HPDE6-E6E7 (cell line): ENCODE results near the gene SPEF2.
"Not testable (repeated sequence)": the region's sequence is repeated elsewhere in the genome, so short reads cannot be mapped to it uniquely, and the experiment has no call there.

Experiments
- DNase-seq: peaks from one replicate; pipeline ENCODE4 v3.0.0; 2011; ENCODE audit warnings: missing footprints; ENCODE audit errors: extremely low spot score

The SPEF2 gene

DNA sequence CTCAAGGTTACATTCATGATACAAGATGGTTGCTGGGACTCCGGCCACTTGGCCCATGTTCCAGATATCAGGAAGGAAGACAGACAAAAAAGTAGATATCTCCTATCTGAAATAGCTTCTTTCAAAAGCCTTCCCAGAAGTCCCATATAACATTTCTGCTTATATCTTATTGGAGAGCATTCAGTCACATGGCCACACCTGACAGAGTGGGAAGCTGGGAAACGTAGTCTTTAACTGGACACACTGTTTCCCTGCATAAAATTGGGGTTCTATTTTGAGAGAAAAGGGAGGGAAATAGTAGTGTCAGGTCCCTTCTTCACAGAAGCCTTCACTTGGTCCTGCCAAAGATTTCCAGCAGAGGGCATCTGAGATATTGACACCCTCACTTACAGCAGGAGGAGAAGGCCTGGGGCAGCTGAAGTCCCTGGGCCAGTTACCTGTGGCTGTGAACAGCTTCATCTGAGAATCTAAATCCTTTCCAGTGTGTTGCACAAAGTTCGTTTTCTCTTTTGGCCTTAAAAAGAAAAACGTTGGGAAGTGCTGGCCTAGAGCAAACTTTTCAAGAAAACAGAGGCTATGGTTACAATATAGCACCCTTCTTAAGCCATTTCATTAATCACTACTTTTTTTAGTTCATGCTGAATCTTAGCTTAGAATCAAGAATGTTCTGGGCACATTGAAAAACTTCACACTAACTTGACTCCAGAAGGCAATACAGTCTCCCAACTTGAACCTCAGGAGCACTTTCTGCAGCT is 33.5 kb downstream of the SPEF2 start:
- DNase-seq = peak; percentile 15

DNA sequence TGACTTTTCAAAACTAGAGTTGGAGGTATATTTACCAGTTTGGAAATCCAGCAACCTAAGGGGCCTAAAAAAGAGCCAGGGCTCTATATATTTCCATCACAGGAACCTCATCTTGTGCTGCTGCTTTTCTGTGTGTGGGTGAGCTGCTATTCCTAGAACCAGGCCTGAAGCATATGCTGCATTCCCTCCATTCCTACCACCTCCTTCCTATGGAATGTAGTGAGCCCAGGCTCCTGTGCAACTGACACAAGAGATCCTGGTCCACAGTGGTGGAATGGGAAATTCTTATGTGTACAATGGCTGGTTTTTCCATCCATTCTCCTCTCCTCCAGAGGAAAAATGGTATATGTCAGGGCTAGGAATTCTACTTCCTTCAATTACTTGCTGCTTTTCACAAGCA is 39.1 kb downstream of the SPEF2 start:
- no peak for DNase-seq

DNA sequence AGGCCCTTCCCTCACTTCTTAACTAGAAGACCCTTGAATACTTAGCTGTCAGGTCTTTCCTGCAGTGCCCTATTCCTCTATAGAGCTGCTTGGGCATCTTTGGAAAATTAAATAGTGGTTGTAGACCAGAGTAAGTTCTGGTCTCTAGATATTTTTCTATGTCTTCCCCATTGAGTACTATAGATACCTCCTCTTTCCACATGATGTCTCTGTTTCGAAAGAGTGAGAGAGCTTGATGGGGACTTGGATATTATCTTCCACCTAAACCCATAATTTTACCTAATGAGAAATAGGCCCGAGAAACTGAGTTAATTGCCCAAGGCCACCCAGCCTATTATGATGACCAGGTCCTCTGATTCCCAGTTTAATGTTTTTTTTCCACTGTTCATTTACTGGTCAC is 40.2 kb downstream of the SPEF2 start:
- no peak for DNase-seq

DNA sequence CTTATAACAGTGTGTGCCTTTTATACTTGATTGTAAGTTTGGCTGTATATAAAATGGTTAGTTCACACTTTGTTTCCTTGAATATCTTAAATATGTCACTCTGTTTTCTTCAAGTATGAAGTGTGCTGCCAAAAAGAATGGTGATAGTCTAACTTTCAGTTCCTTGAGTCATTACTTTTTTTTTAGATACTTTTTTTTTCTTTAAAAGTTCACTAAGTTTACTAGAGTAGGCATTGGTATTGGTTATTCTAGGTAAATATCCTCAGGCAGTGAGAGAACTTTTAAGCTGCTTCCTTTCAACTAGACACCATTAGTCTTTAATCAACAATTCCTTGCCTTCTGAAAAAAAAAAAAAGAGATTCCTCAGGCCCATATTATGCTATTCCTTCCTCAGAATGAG is 41.9 kb downstream of the SPEF2 start:
- no peak for DNase-seq

DNA sequence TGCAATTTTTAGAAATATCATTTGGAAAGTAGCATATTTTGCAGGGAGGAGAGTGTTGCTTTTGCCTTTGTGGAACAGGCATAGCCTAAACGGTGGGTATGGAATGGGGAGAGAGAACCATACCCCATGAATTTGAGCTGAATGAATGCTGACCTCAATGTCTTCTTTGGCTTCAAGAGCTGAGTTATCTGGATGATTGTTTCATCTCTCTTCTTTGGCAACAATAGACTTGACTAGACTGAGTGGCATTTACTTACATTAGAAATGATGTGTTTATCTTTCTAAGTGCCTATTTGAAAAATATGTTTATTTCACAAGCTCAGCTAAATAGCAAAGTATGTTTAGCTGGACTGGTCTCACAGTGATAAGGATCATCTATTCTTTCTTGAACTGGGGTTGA is 42.8 kb downstream of the SPEF2 start:
- no peak for DNase-seq

DNA sequence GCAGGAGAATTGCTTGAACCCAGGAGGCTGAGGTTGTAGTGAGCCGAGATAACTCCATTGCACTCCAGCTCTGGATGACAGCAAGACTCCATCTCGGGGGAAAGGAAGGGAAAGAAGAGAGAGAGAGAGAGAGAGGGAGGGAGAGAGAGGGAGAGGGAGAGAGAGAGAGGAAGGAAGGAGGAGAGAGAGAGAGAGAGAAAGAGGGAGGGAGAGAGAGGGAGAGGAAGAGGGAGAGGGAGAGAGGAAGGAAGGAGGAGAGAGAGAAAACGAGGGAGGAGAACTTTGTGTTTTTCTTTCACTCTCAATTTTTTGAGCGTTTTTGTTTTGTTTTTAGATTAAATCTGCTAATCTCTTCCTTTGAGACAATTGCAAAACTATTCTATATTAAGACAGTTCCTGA is 46.9 kb downstream of the SPEF2 start:
- no peak for DNase-seq

DNA sequence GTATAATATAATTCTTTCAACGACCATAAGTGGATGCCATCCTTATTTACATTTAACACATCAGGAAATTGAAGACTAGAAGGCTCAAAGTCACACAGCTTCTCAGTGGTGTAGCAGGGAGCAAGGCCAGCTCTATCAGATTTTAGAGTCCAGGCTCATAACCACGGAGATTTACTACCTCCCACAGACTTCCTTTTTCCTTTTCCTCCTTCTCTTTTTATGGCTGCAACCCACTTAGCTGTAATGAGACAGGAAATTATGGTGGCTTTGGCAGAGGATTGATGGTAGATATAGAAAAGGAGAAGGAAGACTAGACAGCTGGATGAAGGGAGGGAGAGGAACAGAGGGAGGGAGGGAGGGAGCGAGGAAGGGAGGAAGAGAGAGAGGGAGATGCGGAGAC is 47.4 kb downstream of the SPEF2 start:
- no peak for DNase-seq

DNA sequence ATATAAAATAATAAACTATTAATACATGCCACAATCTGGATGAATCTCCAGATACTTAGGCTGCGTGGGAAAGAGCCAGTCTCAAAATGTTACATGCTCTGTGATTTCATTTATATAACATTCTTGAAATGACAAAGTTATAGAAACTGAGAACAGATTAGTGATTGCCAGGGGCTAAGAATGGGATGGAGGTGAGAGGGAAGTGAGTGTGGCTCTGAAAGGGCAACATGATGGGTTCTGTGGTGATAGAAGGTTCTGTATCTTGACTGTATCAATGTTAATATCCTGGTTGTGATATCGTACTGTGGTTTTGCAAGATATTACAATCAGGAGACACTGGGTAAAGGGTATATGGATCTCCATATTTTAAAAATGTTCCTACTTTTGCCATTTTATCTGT is 50.7 kb downstream of the SPEF2 start:
- DNase-seq = no peak

DNA sequence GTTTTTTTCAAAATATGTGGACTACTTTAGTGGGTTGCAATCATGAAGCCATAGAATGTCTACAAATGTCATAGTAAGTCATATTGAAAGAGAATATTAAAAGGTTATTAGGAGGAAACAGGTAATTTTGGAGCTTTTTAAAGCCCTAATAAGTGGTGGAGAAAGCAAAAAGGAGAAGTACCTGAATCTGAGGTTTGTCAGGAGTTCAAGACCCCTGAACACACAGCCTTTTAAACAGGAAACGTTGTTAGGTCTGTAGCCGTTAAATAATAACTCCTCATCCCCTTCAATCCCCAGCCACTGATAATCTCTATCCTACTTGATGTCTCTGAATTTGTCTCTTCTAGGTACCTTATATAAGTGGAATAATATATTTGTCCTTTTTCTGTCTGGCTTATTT is 51.1 kb downstream of the SPEF2 start:
- no peak for DNase-seq

DNA sequence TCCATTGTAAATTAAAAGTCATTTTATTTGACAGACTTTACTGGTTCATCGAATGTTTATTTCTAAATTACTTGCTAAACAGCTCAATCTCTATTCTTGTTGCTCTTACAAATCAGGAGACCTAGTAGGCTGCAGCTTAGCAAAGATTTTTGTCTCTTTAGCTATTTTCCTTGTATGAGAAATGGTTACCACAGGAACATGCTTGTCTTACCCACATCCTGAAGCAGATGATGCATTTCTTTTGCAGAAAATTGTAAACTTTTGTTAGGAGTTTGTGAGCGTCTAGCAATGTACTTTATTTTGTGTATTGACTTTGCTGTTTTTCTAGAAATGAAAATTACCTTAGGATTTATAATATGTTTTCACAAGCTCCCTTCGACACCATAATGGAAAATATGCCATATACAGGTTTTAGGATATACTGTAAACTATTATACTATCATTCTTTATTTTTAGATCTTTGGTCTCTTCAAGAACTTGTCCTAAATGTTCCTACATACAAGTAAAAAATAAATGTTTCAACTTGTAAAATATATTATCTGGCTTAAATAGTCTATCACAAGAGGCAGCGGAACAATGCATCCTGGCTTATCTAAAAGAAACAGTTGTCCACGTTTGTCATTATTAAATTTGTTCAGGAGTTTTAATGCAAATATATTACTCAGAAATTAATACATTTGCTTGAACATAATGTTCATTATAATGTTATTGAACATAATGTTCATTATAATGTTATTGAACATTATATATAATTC is 54.1 kb downstream of the SPEF2 start:
- DNase-seq = no peak

DNA sequence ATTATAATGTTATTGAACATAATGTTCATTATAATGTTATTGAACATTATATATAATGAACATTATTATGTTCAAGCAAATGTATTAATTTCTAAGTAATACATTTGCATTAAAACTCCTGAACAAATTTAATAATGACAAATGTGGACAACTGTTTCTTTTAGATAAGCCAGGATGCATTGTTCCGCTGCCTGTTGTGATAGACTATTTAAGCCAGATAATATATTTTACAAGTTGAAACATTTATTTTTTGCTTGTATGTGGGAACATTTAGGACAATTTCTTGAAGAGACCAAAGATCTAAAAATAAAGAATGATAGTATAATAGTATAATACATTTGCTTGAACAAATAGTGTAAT is 54.6 kb downstream of the SPEF2 start:
- not testable (repeated sequence) for DNase-seq

DNA sequence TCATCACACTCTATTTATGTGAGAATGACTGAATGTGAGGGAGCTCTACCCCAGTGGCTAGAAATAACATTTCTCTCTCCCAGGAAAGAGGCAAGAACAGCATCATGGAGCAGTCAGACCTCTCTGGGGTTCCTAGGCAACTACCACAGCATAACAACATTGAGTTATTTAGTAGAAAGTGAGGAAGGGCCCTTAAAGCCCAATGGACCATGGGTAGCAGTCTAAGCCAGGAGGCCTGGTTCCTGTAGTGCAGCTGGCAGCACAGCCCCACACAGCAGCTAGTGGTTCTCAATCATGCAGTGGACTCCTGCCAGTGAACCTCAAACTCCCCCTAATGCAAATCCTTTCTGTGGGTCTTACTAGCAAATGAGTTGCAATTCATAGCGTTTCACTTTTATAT is 55.3 kb downstream of the SPEF2 start:
- no peak for DNase-seq

DNA sequence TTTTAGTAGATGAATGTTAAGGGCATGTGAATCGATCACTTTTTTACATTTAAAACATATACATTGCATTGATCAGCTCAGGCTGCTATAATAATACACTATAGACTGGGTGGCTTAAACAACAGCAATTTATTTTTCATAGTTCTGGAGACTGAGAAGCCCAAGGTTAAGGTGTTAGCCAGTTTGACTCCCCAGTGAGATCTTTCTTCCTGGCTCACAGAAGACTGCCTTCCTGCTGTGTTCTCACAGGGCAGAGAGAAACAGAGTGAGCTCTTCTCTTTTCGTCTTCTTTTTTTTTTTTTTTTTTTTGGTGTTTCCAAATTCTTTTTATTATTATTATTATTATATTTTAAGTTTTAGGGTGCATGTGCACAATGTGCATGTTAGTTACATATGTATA is 56.4 kb downstream of the SPEF2 start:
- DNase-seq = no peak

DNA sequence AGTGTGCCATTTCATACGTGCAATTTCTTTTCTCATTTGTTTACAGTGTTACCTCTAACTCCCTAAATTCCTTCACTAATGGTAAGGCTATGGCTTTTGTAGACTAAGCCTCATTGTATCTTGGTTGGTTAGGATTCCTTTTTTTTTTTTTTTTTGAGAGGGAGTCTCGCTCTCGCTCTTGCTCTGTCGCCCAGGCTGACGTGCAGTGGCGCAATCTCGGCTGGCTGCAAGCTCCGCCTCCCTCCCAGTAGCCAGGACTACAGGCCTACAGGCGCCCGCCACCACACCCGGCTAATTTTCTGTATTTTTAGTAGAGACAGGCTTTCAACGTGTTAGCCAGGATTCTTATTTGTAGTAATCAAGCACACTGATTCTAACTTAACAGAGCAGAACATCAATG is 57.7 kb downstream of the SPEF2 start:
- no peak for DNase-seq

DNA sequence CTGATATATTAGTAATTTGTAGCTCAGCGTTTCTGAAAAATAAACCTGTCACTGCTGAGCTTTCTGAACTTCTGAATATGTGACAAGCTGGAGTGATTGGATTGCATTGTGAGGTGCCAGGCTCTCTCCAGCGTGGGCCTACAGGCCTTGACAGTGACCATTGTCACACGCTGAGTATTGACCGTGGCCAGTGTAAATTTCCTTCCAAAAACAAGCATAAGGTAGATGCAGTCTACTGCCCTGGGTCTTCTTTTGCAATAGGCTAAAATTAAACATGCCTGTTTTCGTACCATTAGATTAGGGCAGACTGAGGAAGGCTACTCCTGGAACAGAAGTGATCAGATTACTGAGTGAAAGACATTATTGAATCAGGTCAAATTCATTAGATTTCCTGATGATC is 60.2 kb downstream of the SPEF2 start:
- DNase-seq = no peak

DNA sequence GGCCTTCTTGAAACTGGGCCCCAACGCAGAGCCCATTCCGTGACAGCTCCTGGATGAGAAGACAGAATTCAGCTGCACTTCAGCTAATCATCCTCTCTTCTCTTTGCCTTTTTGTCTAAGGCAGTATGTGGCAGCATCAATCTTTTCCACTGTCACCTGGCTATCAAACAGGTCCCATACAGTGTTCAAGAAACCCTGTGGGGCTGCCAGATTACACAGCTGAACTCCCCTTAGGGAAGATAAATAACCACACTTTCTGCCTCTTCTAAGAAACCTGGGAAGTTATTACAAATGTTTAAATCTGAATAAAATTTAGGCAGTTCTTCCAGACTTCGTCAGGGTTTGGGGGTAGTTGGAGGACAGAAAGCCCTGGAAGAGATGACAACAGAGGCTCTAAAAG is 61.0 kb downstream of the SPEF2 start:
- DNase-seq = no peak

DNA sequence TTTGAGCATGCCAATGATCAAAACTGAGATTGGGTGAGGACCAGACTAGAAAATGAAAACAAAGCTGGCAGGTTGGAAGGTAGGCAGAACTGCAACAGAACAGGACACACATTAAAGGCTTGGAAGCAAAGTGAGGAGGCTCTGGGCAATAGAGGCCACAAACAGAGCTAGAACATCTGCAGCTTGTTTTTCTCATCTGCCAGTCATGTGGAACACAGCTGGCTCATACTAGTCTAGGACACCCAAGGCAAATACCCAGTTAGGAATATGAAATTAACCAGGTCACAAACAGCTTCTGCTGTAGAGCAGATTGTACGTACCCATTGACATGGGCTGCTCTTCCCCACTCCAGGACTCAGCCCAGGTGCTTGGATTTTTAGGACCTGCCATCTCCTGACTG is 61.7 kb downstream of the SPEF2 start:
- no peak for DNase-seq

DNA sequence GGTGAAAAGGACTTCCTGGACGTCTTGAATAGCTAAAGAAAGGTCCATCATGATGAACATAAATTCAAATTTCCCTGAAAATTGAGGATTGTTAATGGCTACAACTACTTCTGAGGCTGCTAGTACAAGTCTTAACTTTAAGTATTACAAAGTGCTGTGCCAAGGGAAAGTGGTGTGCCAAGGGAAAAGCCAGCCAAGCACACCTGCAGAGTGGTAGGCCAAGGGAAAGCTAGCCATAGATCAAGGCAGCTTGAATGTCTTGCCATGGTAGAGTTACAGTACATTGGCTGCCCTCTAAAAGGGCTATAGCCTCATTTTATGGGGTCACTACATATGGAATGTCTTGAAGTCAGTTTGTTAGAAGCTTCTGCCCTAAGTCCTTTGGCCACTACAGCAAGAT is 64.2 kb downstream of the SPEF2 start:
- no peak for DNase-seq

DNA sequence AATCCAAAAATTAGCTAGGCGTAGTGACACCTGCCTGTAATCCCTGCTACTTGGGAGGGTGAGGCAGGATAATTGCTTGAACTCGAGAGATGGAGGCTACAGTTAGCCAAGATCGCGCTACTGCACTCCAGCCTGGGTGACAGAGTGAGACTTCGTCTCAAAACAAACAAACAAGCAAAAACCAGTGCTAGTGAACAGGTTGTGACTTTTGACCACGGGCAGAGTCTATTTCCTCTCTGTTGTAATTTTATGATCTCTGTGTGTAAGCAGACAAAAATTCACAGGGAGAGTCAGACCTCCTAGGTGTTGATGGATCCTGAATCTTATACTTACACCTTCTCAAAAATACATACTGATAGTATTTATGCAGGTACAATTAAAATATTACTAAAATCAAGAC is 65.8 kb downstream of the SPEF2 start:
- DNase-seq = no peak

DNA sequence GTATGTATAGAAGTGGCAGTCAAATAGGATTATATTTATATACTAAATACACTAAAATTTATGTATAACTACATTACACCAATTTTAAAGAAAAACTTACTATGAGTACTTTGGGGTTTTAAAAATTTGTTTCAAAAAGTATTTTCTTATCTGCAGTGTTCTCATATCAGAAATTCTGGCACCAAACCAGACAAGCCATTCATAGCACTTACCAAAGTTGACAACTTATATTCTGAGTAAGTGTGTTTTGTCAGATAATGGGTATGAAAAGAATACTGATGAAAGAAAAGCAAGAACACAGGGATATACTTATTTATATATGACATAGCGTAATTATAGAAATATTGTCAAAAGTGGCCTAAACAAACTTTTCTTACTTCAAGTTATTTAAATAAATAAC is 67.5 kb downstream of the SPEF2 start:
- no peak for DNase-seq

DNA sequence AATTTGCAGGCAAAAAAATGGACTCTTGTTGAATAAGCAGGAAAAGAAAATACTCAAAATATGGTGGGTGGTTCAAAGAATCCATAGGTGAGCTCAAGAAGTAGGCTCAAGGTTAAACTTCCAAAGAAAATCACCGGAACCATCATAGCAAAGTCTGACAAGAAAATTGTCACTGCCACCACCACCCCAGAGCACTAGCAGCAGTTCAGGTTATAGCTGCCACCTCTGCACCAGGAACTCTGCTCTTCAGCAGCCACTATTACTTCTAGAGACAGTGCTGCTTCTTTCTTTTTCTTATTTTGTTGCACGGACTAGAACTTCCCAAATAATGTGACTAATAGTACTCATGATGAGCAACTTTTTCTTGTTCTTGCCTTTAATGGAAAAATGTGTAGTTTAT is 70.3 kb downstream of the SPEF2 start:
- DNase-seq = no peak

DNA sequence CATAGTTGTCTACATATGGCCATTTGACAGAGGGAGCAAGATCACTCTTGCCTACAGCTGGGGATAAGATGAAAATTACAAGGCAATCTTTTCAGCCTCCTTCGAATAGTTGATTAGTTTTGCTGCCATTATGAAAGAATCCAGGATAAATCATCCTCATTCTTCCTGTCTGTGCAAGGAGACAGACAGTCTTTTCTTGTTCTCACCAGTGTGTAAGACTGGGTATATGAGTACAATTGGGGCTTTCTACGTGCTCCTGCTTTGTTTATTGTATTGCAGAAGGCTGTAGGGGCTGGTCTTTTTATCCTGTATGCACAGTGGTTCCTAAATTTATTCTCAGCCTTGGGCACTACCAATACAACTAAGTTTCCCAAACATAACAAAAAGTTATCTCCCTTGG is 76.8 kb downstream of the SPEF2 start:
- no peak for DNase-seq

DNA sequence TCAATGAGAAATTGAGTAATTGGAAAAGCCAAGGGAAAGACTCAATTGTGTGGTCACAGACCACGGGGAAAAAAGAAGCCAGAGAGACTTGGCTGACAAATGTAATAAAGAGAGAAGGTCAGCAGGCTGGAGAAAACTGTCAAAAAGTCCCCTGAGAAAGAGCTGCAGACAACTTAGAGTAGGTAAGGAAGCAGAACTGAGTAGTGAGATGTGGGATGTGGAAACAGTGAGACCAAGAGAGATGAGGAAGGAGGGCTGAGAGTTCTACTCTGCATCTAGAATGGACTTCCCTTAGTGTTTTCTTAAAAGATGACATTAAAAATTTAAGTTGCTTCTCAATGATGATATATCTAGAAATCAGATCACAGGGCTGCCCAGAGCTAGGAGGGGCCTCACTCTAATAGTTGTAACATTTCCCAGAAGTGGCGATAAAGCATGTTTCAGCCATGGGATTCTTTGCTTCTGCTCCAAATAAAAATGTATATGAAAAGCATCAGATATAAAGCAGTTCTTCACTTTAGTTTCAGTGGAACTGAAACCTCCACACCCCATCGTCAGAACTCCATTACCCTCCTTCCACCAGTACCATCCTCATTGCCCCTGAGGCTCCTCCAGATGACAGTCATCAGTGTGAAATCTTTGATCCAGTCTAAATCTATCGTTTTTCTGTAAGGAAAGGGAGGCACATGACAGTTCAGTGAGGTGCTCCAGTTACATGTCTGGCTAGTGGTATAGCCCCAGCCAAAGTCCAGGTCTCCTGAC is 80.6 kb downstream of the SPEF2 start:
- DNase-seq = no peak
